Astrocyte (in vitro differentiated cells and primary cell): Measurements from ENCODE around the gene CTU1. TPM values are rescaled to one million over a fixed set of nuclear protein-coding genes. Genes with fewer than 3 reads are reported as not detected.

Experiments
- DNase-seq: peaks from one replicate; pipeline ENCODE4 v3.0.0-alpha.2; 2010; ENCODE audit warnings: low read depth
- FAIRE-seq: peaks from 2 replicates; lab custom pipeline; 2011; peaks lifted over from hg19 to GRCh38; lab: Jason Lieb, UNC
- H2AFZ ChIP-seq: 2 replicates; pipeline ENCODE4 v1.6.0; 2012; ENCODE audit warnings: low read depth, low read length, inconsistent platforms
- H3K27ac ChIP-seq: 2 replicates; pipeline ENCODE4 v1.5.1; 2011; ENCODE audit warnings: low read depth, low read length, inconsistent platforms
- H3K27me3 ChIP-seq: 2 replicates; pipeline ENCODE4 v1.6.0; 2011; ENCODE audit warnings: low read length, inconsistent platforms; ENCODE audit not compliant: insufficient read depth
- H3K36me3 ChIP-seq: 2 replicates; pipeline ENCODE4 v1.5.1; 2011; ENCODE audit warnings: low read length, inconsistent platforms; ENCODE audit not compliant: insufficient read depth
- H3K4me1 ChIP-seq: 2 replicates; pipeline ENCODE4 v1.5.1; 2011; ENCODE audit warnings: low read length, inconsistent platforms; ENCODE audit not compliant: insufficient read depth
- H3K4me2 ChIP-seq: 2 replicates; pipeline ENCODE4 v1.6.0; 2012; ENCODE audit warnings: low read length, inconsistent platforms
- H3K4me3 ChIP-seq: 2 replicates; pipeline ENCODE4 v1.5.1; 2011; ENCODE audit warnings: low read depth, mild to moderate bottlenecking, low read length, inconsistent platforms; ENCODE audit not compliant: insufficient read depth
- H3K79me2 ChIP-seq: 2 replicates; pipeline ENCODE4 v1.6.0; 2012; ENCODE audit warnings: mild to moderate bottlenecking, low read length, inconsistent platforms; ENCODE audit not compliant: insufficient read depth
- H3K9ac ChIP-seq: 2 replicates; pipeline ENCODE4 v1.6.0; 2012; ENCODE audit warnings: mild to moderate bottlenecking, low read length, inconsistent platforms
- H3K9me3 ChIP-seq: 2 replicates; pipeline ENCODE4 v1.5.1; 2012; ENCODE audit warnings: low read depth, mild to moderate bottlenecking, low read length, inconsistent platforms; ENCODE audit not compliant: insufficient read depth
- H4K20me1 ChIP-seq: 2 replicates; pipeline ENCODE4 v1.6.0; 2012; ENCODE audit warnings: low read length, inconsistent platforms; ENCODE audit not compliant: insufficient read depth
- H3K27ac Mint-ChIP-seq: one replicate; pipeline ENCODE4 v1.8.0; 2021; ENCODE audit warnings: mild to moderate bottlenecking, mixed read lengths; ENCODE audit not compliant: unreplicated experiment
- H3K27me3 Mint-ChIP-seq: one replicate; pipeline ENCODE4 v1.8.0; 2021; ENCODE audit warnings: low read depth, mixed read lengths; ENCODE audit not compliant: unreplicated experiment
- H3K36me3 Mint-ChIP-seq: one replicate; pipeline ENCODE4 v1.8.0; 2021; ENCODE audit warnings: low read depth, mixed read lengths; ENCODE audit not compliant: unreplicated experiment
- H3K4me1 Mint-ChIP-seq: one replicate; pipeline ENCODE4 v1.8.0; 2021; ENCODE audit warnings: low read depth, mixed read lengths; ENCODE audit not compliant: unreplicated experiment
- H3K4me3 Mint-ChIP-seq: one replicate; pipeline ENCODE4 v1.8.0; 2021; ENCODE audit warnings: mild to moderate bottlenecking, moderate library complexity, mixed read lengths; ENCODE audit not compliant: unreplicated experiment
- H3K9me3 Mint-ChIP-seq: one replicate; pipeline ENCODE4 v1.8.0; 2021; ENCODE audit warnings: mild to moderate bottlenecking, mixed read lengths; ENCODE audit not compliant: unreplicated experiment
- CTCF ChIP-seq: IDR thresholded peaks from 2 replicates; pipeline ENCODE4 v1.5.1; 2011; ENCODE audit warnings: low read depth, mild to moderate bottlenecking, inconsistent platforms, low read length, moderate library complexity; ENCODE audit not compliant: insufficient read depth
- EZH2 ChIP-seq: IDR thresholded peaks from 2 replicates; pipeline ENCODE4 v1.6.1; 2012; ENCODE audit warnings: mild to moderate bottlenecking, low read length, inconsistent platforms; ENCODE audit not compliant: insufficient read depth
- total RNA-seq: library from RNA; stranded (reverse); gene quantifications from 2 replicates; pipeline ENCODE4 v1.2.1, GENCODE V29; 2021

Gene CTU1
- total RNA-seq, 1 donor from 2014 or later, result 6.4 TPM

- Mint-ChIP-seq H3K36me3 (peaks cover 2% of the 10 kb centered on the region), H3K9me3 (no peaks in the 10 kb centered on the region), H3K27me3 (peaks cover 17% of the 10 kb centered on the region), H3K4me3 (no peak overlapping the region), H3K4me1 (peaks cover 5% of the 10 kb centered on the region), H3K27ac (no peak overlapping the region)
- TF ChIP-seq CTCF (peak; percentile 26), EZH2 (no peak)
- DNase-seq (no peak), FAIRE-seq (no peak)
- no peaks in the 10 kb centered on the region for H3K36me3 ChIP-seq
- peaks cover 38% of the 10 kb centered on the region for H4K20me1 ChIP-seq
- H3K27me3 ChIP-seq, result no peaks in the 10 kb centered on the region
- H3K9ac ChIP-seq, result no peak overlapping the region
- no peak overlapping the region for H3K27ac ChIP-seq
- no peaks in the 10 kb centered on the region for H3K4me1 ChIP-seq
- no peak overlapping the region for H3K4me3 ChIP-seq
- no peaks in the 10 kb centered on the region for H3K9me3 ChIP-seq
- no peak overlapping the region for H3K4me2 ChIP-seq
- no peaks in the 10 kb centered on the region for H3K79me2 ChIP-seq
- no peak overlapping the region for H2AFZ ChIP-seq
Observed at GRCh38 chr19:51094696-51095279, 13.4 kb downstream of the CTU1 start.

GRCh38 chr19:51093510-51094345, 14.5 kb downstream of the CTU1 start:
- Histone ChIP-seq H3K36me3 (no peaks in the 10 kb centered on the region), H4K20me1 (peaks cover 29% of the 10 kb centered on the region), H3K9me3 (no peaks in the 10 kb centered on the region), H3K27ac (no peak overlapping the region), H3K27me3 (no peaks in the 10 kb centered on the region), H3K4me3 (no peak overlapping the region), H3K9ac (no peak overlapping the region), H3K4me2 (no peak overlapping the region), H2AFZ (no peak overlapping the region), H3K79me2 (no peaks in the 10 kb centered on the region), H3K4me1 (no peaks in the 10 kb centered on the region)
- Mint-ChIP-seq H3K9me3 (no peaks in the 10 kb centered on the region), H3K36me3 (peaks cover 2% of the 10 kb centered on the region), H3K27me3 (peaks cover 25% of the 10 kb centered on the region), H3K4me1 (peaks cover 5% of the 10 kb centered on the region), H3K4me3 (no peak overlapping the region), H3K27ac (no peak overlapping the region)
- DNase-seq, result no peak
- TF ChIP-seq CTCF, result no peak
- FAIRE-seq, result no peak

GRCh38 chr19:51093101-51093500, 15.1 kb downstream of the CTU1 start:
- DNase-seq, result no peak

More at GRCh38 chr19:51093101-51093500, 15.1 kb downstream of the CTU1 start:
- H3K27ac Mint-ChIP-seq, result no peak overlapping the region
- H2AFZ ChIP-seq, result no peak overlapping the region
- peaks cover 29% of the 10 kb centered on the region for H4K20me1 ChIP-seq
- H3K9ac ChIP-seq, result no peak overlapping the region
- no peaks in the 10 kb centered on the region for H3K9me3 ChIP-seq
- no peak overlapping the region for H3K4me3 ChIP-seq
- H3K9me3 Mint-ChIP-seq, result no peaks in the 10 kb centered on the region
- no peaks in the 10 kb centered on the region for H3K4me1 ChIP-seq
- peaks cover 2% of the 10 kb centered on the region for H3K36me3 Mint-ChIP-seq
- no peak overlapping the region for H3K27ac ChIP-seq
- no peak overlapping the region for H3K4me3 Mint-ChIP-seq
- peaks cover 5% of the 10 kb centered on the region for H3K4me1 Mint-ChIP-seq
- H3K36me3 ChIP-seq, result no peaks in the 10 kb centered on the region
- no peak for TF ChIP-seq EZH2
- no peaks in the 10 kb centered on the region for H3K79me2 ChIP-seq
- H3K4me2 ChIP-seq, result no peak overlapping the region
- H3K27me3 ChIP-seq, result no peaks in the 10 kb centered on the region
- FAIRE-seq, result no peak
- peaks cover 26% of the 10 kb centered on the region for H3K27me3 Mint-ChIP-seq
